ENCODE measurements around the gene CFAP58.

- TF ChIP-seq CTCF (IDR thresholded peaks at IDR 0.05), result no peak
- peak in 1 of 2 donors; percentile 60 for TF ChIP-seq POLR2AphosphoS5 (IDR thresholded peaks at IDR 0.05)
These were observed 36.3 kb upstream of the CFAP58 start for GRCh38 chr10:104317269-104317710.
